Smooth muscle cell of the brain vasculature (primary cell): ENCODE data around the gene ZKSCAN3.
"Not testable (repeated sequence)": the region's sequence is repeated elsewhere in the genome, so short reads cannot be mapped to it uniquely, and the experiment has no call there.

Experiments
- DNase-seq: peaks from one replicate; pipeline ENCODE4 v3.0.0-alpha.2; 2012; ENCODE audit warnings: low read depth, low spot score

ZKSCAN3 gene

GRCh38 chr6:28343898-28344677 lies 5.7 kb upstream of the ZKSCAN3 start:
- no peak for DNase-seq

GRCh38 chr6:28345201-28345600 lies 4.5 kb upstream of the ZKSCAN3 start:
- DNase-seq: no peak

- no peak for DNase-seq
These were observed 2.6 kb upstream of the ZKSCAN3 start for GRCh38 chr6:28347119-28347518.

GRCh38 chr6:28349344-28349891 lies 329 bp upstream of the ZKSCAN3 start:
- no peak for DNase-seq

GRCh38 chr6:28351087-28351486 lies 1.3 kb downstream of the ZKSCAN3 start:
- DNase-seq: no peak

- DNase-seq: no peak
These were observed 1.8 kb downstream of the ZKSCAN3 start for GRCh38 chr6:28351493-28351925.

GRCh38 chr6:28353356-28353755 lies 3.6 kb downstream of the ZKSCAN3 start:
- no peak for DNase-seq

GRCh38 chr6:28353981-28354676 lies 4.4 kb downstream of the ZKSCAN3 start:
- no peak for DNase-seq

GRCh38 chr6:28354688-28355554 lies 5.2 kb downstream of the ZKSCAN3 start:
- DNase-seq: no peak

GRCh38 chr6:28355743-28356665 lies 6.3 kb downstream of the ZKSCAN3 start:
- DNase-seq: peak; percentile 73

GRCh38 chr6:28356666-28357020 lies 6.9 kb downstream of the ZKSCAN3 start:
- DNase-seq: no peak

GRCh38 chr6:28357036-28357435 lies 7.3 kb downstream of the ZKSCAN3 start:
- DNase-seq: no peak

- not testable (repeated sequence) for DNase-seq
These were observed 9.8 kb downstream of the ZKSCAN3 start for GRCh38 chr6:28359562-28359961.

- DNase-seq: no peak
These were observed 11.2 kb downstream of the ZKSCAN3 start for GRCh38 chr6:28360961-28361360.

GRCh38 chr6:28365590-28365989 lies 15.8 kb downstream of the ZKSCAN3 start:
- not testable (repeated sequence) for DNase-seq

- no peak for DNase-seq
These were observed 18.8 kb downstream of the ZKSCAN3 start for GRCh38 chr6:28368522-28368921.

GRCh38 chr6:28369463-28369862 lies 19.7 kb downstream of the ZKSCAN3 start:
- DNase-seq: no peak

- no peak for DNase-seq
These were observed 20.7 kb downstream of the ZKSCAN3 start for GRCh38 chr6:28370440-28370839.

- DNase-seq: no peak
These were observed 21.5 kb downstream of the ZKSCAN3 start for GRCh38 chr6:28371280-28371679.

GRCh38 chr6:28371706-28372451 lies 22.1 kb downstream of the ZKSCAN3 start:
- DNase-seq: no peak
